ENCODE data around the gene DNAI7.

GRCh38 chr12:25124493-25124892 lies 70.5 kb downstream of the DNAI7 start:
- TF ChIP-seq CTCF (IDR thresholded peaks at IDR 0.05; ENCODE audit: low read length) (no peak), EZH2 (optimal IDR thresholded peaks at IDR 0.05; ENCODE audit: low read depth, low read length) (no peak)

Data from MM.1S (cell line).